ENCODE results near the gene TLK2.
A peak's percentile ranks its signal among the peaks of the same experiment; 100 is the strongest.
"Not testable (repeated sequence)": the region's sequence is repeated elsewhere in the genome, so short reads cannot be mapped to it uniquely, and the experiment has no call there.

Gene TLK2

GRCh38 chr17:62493049-62493655, 14.5 kb downstream of the TLK2 start:
- DNase-seq: not testable (repeated sequence)

DNA sequence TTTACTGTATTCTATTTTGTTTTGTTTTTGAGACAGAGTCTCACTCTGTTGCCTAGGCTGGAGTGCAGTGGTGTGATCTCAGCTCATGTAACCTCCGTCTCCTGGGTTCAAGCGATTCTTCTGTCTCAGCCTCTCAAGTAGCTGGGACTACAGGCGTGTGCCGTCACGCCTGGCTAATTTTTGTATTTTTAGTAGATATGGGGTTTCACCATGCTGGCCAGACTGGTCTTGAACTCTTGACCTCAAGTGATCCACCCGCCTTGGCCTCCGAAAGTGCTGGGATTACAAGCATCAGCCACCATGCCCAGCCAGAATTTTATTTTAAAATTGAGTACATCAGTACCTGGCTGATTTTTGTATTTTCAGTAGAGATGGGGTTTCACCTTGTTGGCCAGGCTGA, 15.4 kb downstream of the TLK2 start:
- not testable (repeated sequence) for DNase-seq

- DNase-seq: not testable (repeated sequence)
Observed at GRCh38 chr17:62496344-62496743, 17.7 kb downstream of the TLK2 start.

GRCh38 chr17:62498796-62499195, 20.2 kb downstream of the TLK2 start:
- DNase-seq: not testable (repeated sequence)

DNA sequence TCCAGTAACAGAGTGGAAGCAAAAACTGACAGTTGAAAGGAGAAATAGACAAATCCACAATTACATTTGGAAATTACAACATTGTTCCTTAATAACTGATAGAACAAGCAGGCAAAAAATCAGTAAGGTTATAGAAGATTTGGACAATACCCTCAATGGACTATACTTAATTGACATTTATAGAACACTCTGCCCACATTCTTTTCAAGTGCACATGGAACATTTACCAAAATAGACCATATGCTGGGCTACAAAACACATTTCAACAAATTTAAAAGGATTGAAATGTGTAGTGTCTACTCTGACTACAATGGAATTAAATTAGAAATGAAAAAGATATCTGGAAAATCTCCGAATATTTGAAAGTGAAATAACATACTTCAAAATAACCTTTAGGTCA, 21.8 kb downstream of the TLK2 start:
- not testable (repeated sequence) for DNase-seq

GRCh38 chr17:62504857-62505256, 26.2 kb downstream of the TLK2 start:
- not testable (repeated sequence) for DNase-seq

DNA sequence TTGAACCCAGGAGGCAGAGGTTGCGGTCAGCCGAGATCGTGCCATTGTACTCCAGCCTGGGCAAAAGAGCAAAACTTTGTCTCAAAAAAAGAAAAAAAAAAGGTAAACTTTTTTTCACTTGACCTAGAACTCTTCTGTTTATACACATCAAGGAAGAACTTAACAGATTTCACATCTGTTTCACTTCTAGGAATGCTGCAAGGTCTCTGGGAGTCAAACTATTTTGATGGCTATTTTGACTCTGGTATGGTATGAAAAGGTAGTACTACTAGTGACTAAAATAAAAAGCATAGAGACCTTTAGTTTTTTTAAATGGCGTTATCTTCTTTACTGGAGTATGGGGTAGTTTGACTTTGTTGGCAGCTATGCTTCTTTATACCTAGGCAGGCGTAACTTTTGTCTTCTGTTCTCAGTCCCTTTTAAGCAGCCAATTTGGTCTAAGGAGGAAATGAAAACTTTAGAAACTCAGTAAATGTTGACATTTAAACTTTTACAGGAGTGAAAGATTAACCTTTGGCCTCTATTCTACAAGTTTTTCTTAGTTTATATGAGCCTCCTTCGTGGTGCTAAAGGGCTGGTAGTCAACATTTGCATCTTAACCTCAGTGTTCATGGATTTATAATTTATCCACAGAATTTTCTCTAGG, 28.7 kb downstream of the TLK2 start:
- not testable (repeated sequence) for DNase-seq

DNA sequence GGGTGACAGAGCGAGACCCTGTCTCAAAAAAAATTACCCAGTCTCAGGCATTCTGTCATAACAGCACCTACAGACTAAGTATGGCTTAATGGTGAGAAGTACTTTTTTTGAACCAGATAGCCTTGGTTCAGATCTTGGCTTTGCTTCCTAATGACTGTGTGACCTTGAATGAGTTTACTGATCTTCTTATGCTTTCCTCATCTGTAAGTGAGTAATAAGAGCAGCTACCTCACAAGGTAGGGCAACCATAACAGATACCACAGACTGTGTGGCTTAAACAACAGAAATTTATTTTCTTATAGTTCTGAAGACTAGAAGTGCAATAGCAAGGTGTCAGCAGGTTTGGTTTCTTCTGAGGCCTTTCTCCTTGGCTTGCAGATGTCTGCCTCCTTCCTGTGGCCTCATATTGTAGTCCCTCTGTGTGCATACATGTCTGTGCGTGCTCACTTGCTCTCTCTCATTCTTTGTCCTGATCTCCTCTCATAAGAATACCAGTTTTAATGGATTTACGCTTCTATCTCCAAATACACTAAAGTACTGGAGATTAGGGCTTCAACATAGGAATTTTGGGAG, 31.7 kb downstream of the TLK2 start:
- not testable (repeated sequence) for DNase-seq

DNA sequence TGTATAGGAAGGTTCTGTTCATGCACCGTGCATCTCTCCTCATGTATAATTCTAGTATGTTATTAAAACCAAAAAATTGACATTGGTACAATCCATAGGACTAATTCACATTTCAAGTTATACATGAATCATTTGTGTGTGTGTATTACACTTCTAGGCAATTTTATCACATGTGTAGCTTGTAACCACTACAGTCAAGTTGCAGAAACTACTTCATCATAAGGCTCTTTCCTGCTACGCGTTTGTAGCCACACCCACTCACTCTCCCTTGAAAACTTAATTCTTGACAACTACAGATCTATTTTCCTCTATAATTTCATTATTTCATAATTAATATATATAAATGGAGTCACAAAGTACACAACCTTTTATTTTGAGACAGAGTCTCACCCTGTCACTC, 32.4 kb downstream of the TLK2 start:
- not testable (repeated sequence) for DNase-seq

DNA sequence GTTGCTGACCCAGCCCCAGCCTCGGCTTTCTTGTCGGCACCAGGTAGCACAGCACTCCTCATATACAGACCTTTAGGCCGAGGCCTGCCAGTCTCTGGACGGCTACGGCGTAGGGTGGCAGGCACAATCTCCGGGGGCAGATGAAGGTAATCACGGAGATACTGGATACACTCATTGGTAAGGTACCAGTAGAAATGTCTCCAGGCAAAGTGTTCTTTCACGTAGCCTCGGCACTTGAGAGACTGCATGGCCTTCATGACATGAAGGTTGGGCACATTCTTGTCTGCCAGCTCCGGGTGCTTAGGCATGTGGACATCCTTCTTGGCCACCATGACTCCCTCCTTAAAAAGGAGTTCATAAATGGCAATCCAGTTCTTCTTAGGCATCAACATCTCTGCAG, 37.8 kb downstream of the TLK2 start:
- DNase-seq: not testable (repeated sequence)

DNA sequence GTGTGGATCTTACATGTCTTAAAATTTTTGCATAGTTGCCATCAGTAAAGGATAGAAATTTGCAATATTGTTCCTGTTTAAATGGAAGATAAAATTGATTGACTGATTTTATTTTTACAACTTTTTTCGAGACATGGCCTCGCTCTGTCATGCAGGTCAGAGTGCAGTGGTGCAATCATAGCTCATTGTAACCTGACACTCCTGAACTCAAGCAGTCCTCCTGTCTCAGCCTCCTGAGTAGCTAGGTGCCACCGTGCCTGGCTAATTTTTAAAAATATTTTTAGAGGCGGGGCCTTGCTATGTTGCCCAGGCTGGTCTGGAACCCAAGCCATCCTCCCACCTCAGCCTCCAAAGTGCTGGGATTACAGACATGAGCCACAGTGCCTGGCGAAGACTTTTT, 42.7 kb downstream of the TLK2 start:
- DNase-seq: not testable (repeated sequence)

DNA sequence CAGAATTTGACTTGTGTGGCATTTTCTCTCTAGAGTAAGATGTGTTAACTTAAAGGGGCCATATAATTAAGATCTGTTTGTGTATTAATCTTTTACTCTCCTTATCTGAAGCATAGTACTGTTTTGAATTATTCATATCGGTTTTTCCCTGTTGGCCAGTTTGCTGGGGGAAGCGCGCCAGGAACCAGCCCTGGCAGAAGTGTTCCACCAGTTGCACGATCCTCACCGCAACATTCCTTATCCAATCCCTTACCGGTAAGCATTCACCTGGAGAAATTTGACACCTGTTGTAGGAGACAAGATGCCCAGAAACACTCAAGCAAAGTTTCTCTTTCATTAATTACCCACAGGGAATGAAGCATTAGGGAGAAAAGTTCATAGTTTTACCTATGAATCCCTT, 45.5 kb downstream of the TLK2 start:
- not testable (repeated sequence) for DNase-seq

- DNase-seq: peak; percentile 71
Observed at GRCh38 chr17:62525317-62525716, 46.7 kb downstream of the TLK2 start.

DNA sequence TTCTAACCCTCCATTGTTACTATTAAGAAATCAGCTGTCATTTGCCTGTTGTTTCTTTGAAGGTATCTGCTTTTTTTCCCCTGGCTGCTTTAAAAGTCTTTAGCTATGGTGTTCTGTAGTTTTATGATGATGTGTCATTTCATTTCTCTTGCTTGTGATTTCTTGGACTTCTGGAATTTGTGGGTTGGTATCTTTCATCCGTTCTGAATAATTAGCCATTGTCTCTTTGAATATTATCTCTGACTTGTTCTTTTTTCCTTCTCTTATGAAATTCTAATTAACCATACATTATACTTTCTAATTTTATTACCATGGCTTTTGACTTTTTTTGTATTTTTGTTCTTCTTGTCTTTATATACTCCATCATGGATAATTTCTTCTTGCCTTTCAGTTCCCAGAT, 52.3 kb downstream of the TLK2 start:
- DNase-seq: not testable (repeated sequence)

DNA sequence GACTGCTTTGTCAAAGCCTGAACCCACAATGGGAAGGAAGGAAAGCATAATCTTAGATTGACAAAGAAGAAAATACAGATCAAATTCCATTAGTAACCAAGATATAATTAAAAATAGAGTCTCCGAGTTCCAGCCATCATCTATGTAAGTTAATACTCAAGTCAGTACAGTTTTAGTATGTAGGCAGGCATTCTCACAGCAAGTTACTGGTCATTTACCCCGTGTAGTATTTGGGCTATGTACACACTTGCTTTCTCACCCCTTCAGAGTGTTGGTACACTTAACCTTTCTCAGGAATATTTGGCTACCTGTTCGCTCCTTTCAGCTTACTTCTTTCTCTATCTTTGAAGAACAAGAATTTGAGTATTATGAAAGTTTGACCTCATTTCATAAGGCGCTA, 57.9 kb downstream of the TLK2 start:
- not testable (repeated sequence) for DNase-seq

GRCh38 chr17:62541073-62541472, 62.4 kb downstream of the TLK2 start:
- not testable (repeated sequence) for DNase-seq

- not testable (repeated sequence) for DNase-seq
Observed at GRCh38 chr17:62543278-62543775, 64.7 kb downstream of the TLK2 start.

- peak; percentile 27 for DNase-seq
Observed at GRCh38 chr17:62546066-62546465, 67.4 kb downstream of the TLK2 start.

DNA sequence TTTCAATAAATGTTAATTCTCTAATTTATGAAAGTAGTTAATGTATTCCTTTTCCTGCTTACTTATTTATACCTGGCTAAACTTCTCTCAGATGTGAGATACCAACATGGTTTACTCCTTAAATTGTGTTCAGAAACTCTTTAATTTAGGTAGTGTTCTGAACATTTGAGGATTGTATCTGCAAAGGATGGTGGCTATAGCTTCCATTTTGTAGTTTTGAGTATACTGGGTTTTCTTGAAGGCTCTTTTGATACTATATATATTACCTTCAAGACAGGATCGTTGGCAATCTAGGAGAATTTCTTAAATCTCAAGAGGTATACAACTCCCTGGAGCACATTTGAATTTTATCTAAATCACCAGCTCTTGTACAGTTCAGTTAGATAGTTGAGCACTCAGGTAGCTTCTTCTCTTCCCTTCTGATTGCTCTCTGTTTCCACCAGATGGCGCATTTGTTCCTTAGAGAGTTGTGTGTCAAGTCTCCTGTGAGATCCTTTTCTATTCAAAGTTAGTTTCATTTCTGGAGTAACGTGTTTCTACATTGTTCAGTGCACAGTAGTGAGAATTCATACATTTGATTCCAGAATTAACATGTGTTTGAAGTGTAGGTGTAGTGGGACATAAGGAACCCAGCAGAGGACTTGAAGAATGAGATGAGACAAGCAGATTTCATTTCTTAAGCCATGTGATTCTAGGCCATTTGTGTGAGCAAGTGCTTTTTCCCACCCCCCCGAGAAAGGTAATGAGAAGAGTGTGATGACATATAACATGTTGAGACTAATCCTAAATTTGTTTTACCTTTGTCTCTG, 74.4 kb downstream of the TLK2 start:
- DNase-seq: peak; percentile 75

DNA sequence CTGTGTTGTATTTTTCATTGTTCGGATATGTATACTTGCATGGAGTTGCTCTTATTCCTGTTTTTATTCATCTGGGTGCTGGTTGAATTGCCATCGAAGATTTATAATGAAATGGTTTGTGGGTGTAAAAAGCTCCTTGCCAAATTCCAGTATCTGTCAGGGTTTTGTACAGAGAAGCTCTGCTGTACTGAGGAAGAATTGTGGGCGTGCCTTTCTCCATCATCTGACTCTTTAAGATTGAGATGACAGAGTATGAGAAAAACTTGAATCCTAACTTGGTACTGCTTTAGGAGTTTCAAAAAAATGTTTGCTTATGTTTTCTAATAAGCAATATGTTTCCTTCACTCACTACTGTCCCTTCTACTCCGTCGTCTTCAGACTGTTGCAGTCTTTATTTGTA, 78.9 kb downstream of the TLK2 start:
- DNase-seq: not testable (repeated sequence)

DNA sequence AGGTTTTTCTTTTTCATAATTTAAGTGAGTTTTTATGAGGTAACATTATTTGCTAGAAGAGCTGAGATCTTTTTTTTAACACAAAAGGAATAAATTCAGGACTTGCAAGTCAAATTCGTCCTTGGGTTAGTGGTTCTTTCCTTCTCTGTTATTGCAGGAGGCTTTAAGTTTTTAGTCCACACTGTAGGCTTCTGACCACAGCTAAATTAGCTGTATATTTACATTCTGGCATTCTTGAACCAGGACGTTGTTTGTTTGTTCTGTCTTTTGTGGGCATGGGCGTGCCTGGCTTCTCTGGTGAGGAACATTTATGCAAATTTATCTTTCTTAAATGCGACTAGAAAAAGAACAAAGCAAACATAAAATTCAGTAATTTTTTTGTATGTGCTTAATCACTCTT, 80.3 kb downstream of the TLK2 start:
- DNase-seq: not testable (repeated sequence)

DNA sequence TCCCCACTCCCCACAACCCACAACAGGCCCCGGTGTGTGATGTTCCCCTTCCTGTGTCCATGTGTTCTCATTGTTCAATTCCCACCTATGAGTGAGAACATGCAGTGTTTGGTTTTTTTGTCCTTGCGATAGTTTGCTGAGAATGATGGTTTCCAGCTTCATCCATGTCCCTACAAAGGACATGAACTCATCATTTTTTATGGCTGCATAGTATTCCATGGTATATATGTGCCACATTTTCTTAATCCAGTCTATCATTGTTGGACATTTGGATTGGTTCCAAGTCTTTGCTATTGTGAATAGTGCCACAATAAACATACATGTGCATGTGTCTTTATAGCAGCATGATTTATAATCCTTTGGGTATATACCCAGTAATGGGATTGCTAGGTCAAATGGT, 82.3 kb downstream of the TLK2 start:
- not testable (repeated sequence) for DNase-seq

GRCh38 chr17:62562656-62563055, 84.0 kb downstream of the TLK2 start:
- DNase-seq: no peak
